ENCODE results near the gene CCDC77. TPM values are rescaled to one million over a fixed set of nuclear protein-coding genes. Genes with fewer than 3 reads are reported as not detected.

CCDC77 gene
- total RNA-seq, 1 donor, result 8.4 TPM

DNA sequence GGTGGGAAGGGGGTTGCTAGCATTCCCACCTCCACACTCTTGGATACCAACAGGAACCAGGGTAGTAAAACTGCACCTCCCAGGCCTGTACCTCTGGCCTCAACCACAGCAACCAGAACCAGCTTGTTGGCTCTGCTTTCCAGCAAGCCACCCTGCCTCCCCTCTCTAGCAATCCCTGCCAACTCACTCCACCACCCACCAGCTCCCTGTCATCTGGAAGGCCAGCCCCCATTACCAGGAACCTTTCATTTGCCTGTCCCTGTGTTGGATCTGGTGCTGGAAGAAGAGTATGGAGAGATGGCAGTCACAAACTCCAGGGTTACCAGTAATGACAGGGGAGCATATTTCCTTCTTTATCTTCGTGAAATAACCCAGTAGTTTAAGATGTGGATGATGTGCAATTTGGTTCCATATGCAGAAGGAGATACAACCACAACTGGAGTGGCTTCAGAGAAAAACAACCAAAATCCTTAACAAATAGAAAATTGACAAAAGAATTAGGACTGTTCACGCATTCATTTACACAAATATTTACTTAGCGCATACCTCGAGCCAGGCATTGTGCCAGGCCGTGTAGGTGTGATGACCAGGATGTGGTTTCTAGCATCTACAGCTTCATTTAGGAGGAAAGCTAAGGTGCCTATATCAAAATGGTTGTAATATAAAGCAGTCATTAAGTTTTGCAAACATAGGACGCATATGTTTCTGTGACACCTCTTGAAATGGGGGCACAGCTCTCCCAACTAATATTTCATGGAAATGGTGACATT is 61.7 kb downstream of the CCDC77 start:
- no peak overlapping the region for H3K4me3 ChIP-seq (ENCODE audit: low read length)
- H3K9me3 ChIP-seq (ENCODE audit: low read depth, low read length), result no peaks in the 10 kb centered on the region

DNA sequence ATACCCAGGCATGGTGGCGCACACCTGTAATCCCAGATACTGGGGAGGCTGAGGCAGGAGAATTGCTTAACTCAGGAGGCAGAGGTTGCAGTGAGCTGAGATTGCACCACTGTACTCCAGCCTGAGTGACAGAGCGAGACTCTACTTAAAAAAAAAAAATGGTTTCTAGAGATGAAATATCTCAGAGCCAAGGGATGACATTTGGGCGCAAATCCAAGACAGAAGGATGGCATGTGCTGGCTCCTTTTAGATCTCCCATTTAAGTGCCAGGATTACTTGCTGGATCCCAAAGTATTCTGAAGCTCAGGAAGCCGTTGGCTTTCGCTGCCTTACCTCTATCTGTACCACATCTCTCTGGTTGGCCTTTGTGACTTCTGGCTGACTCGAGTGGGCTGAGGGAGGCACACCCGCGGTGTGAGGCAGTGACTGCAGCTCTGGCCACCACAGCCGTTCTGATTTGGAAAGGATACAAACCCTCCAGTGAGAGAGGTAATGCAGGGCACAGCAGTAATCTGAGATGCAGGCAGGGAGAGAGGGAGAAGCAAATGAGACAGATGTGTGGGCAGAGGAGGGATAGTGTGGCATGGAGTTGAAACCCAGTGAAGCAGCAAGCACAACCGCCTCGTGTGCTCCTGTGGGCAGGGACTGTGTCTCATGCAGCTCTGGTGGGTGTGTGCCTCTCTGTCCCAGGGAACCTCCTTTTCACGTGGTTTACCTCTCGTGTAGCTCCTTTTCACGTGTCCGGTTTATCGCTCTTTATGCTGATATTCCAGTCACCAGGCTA is 63.2 kb downstream of the CCDC77 start:
- Histone ChIP-seq H3K4me3 (ENCODE audit: low read length) (no peak overlapping the region), H3K27me3 (ENCODE audit: insufficient read depth, low read length) (peaks cover 26% of the 10 kb centered on the region), H3K9me3 (ENCODE audit: low read depth, low read length) (no peaks in the 10 kb centered on the region), H3K4me1 (ENCODE audit: insufficient read depth, low read length) (peaks cover 4% of the 10 kb centered on the region)

More for the DNA sequence above, 61.7 kb downstream of the CCDC77 start:
- Histone ChIP-seq H3K4me1 (ENCODE audit: insufficient read depth, low read length) (peaks cover 9% of the 10 kb centered on the region), H3K27me3 (ENCODE audit: insufficient read depth, low read length) (peaks cover 39% of the 10 kb centered on the region)

DNA sequence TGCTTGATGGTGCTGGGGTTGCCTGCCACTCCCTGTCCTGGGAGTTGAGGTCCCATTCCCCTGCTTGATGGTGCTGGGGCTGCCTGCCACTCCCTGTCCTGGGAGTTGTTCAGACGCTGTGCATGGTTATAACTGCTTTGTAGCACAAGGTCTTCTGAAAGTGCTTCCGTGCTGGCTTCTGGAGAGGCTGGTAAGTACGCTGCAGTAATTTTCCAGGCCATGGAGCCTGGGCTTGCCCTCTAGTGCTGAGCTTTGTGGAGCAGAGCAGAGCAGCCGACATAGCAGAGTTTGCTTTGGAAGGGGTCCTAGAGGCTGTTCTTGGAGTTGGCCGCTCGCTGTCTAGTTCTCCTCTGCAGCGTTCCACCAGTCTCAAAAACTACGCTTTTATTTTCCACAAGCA is 64.6 kb downstream of the CCDC77 start:
- H3K4me1 ChIP-seq (ENCODE audit: insufficient read depth, low read length), result no peaks in the 10 kb centered on the region
- peaks cover 24% of the 10 kb centered on the region for H3K27me3 ChIP-seq (ENCODE audit: insufficient read depth, low read length)
- no peaks in the 10 kb centered on the region for H3K9me3 ChIP-seq (ENCODE audit: low read depth, low read length)
- no peak overlapping the region for H3K4me3 ChIP-seq (ENCODE audit: low read length)

DNA sequence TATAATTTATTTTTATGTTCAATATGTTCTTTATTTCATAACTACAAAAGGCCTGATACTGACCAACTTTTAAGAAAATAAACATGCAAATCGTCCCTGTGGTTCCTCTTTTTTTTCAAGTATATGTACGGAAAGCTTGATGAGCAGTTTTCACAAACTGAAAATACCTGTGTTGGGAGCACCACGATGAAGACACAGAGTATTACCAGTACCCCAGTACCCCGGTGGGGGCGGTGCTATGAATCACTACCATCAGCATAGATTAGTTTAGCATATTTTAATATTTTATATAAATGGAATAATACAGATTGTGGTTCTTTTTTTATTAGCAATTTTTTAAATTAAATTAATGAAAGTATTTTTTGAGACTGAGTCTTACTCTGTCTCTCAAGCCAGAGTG is 65.3 kb downstream of the CCDC77 start:
- no peak overlapping the region for H3K4me3 ChIP-seq (ENCODE audit: low read length)
- H3K9me3 ChIP-seq (ENCODE audit: low read depth, low read length), result no peaks in the 10 kb centered on the region
- H3K27me3 ChIP-seq (ENCODE audit: insufficient read depth, low read length), result peaks cover 16% of the 10 kb centered on the region
- H3K4me1 ChIP-seq (ENCODE audit: insufficient read depth, low read length), result no peaks in the 10 kb centered on the region

DNA sequence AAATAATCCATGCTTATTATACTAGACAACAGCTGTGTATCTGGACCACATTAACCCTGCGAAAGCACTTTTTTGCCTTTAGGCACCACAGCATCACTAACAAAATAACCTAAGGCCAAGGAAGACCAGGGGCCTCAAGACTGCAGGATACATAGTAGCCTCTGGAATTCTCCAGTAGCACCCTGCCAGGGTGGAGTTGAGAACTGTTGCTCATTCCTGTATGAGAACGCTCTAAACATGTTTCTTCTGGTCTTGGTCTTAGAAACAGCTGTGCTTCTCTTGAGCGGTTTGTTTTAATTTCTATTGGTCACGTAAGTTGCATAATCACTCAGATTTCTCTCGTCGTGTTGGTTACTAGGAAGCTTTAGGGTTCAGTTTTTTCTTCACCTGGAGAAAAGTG is 66.1 kb downstream of the CCDC77 start:
- H3K4me1 ChIP-seq (ENCODE audit: insufficient read depth, low read length), result no peaks in the 10 kb centered on the region
- H3K27me3 ChIP-seq (ENCODE audit: insufficient read depth, low read length), result peaks cover 8% of the 10 kb centered on the region
- H3K9me3 ChIP-seq (ENCODE audit: low read depth, low read length), result no peaks in the 10 kb centered on the region
- no peak overlapping the region for H3K4me3 ChIP-seq (ENCODE audit: low read length)

DNA sequence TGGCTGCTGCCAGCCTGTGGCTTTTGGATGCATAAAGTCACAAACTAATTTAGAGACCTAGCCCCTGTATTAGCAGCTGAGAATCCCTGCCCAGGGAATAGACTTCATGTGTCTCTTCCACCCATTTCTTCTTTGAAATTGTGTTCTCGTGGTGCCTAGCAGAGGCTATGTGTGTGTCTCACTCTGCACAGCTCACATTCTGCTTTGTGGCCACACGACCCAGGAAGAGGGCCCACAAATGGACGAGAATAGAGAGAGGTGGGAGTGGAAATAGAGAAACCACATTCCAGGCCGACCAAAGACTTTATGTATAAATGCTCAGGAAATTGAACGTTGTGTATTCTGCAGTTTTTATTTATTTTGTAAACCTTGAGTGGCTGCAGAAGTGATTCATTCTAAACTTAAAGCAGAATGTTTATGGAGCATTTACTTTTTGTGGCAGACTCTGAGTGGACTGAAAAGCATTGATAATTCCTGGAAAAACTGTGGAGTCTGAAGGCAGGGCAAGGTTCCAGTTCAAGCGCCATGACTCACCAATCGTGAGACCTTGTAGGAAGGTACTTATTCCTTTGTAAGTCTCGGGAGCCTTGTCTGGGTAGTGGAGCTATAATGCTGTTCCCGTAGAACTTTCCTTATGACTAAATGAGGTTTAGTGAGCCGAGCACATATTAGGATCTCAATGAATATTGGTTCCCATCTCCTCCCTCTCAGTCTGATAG is 67.4 kb downstream of the CCDC77 start:
- H3K9me3 ChIP-seq (ENCODE audit: low read depth, low read length), result no peaks in the 10 kb centered on the region
- no peak overlapping the region for H3K4me3 ChIP-seq (ENCODE audit: low read length)
- H3K27me3 ChIP-seq (ENCODE audit: insufficient read depth, low read length), result peaks cover 1% of the 10 kb centered on the region
- H3K4me1 ChIP-seq (ENCODE audit: insufficient read depth, low read length), result no peaks in the 10 kb centered on the region

DNA sequence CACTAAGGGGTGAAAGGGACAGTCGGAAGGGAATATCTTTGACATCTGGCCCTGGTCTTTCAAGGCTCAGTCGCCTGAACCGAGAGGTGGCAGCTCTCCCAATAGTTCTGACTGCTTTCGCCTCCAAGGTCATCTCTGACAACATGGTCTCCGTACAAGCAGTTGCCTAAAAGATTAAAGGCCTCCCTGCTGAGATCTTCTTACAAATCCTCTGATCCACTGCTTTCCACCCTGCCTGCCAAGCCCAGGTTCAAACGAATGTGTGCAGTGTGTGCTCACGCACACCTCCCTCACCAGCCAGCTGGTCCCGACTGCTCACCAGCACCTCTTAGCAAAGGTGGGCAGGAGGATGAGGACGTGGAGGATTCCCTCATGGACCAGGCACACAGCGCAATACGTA is 68.7 kb downstream of the CCDC77 start:
- Histone ChIP-seq H3K4me3 (ENCODE audit: low read length) (no peak overlapping the region), H3K9me3 (ENCODE audit: low read depth, low read length) (no peaks in the 10 kb centered on the region), H3K4me1 (ENCODE audit: insufficient read depth, low read length) (no peaks in the 10 kb centered on the region), H3K27me3 (ENCODE audit: insufficient read depth, low read length) (peaks cover 2% of the 10 kb centered on the region)

DNA sequence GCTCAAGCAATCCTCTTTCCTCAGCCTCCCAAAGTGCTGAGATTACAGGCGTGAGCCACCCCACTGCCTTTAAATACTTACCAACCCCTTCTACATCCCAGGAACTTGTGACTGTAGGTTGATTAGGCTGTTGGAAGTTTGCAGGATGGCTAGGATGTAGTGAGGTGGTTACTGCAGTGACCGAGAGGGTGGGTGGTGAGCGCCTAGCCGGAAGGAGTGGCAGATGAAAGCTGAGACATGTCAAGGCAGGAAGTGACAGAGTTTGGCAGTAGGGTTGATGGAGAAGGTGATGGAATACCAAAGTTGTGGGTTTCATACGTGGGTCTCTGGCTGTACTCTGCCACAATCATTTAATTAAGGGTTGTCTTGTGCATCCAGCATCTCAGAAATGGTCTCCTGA is 71.8 kb downstream of the CCDC77 start:
- H3K4me1 ChIP-seq (ENCODE audit: insufficient read depth, low read length), result no peaks in the 10 kb centered on the region
- no peaks in the 10 kb centered on the region for H3K9me3 ChIP-seq (ENCODE audit: low read depth, low read length)
- no peak overlapping the region for H3K4me3 ChIP-seq (ENCODE audit: low read length)
- H3K27me3 ChIP-seq (ENCODE audit: insufficient read depth, low read length), result peaks cover 2% of the 10 kb centered on the region

DNA sequence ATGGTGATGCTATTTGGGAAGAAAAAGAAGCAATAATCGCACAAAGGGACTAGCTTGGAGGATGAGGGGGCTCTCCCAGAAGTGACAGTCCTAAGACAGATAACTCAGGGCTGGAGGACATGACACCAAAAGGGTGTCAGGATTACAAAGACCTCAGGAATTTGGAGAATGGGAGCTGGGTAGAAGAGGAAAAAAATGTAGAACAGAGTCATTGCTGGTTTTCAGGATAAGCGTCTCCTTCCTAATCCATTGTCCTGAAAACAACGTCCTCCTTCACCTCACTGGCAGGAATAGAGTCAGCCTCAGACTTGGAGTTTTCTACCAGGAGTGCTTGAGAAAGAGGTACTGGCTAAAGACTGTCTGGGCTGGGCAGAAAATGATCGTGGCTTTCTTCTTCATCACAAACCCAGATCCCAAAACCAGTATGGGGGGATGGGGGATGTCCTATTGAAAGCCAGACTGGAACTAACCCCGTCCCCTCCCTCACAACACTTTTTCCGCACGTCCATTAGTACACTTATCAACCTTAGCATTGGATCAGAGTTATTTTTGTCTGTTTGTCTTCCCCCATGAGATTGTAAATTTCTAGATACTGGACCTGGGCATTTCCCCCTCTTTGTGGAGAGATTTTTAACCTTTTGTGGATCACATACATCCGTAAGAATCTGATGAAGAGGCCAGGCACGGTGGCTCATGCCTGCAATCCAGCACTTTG is 72.6 kb downstream of the CCDC77 start:
- H3K9me3 ChIP-seq (ENCODE audit: low read depth, low read length), result no peaks in the 10 kb centered on the region
- peaks cover 2% of the 10 kb centered on the region for H3K27me3 ChIP-seq (ENCODE audit: insufficient read depth, low read length)
- H3K4me3 ChIP-seq (ENCODE audit: low read length), result no peak overlapping the region
- H3K4me1 ChIP-seq (ENCODE audit: insufficient read depth, low read length), result no peaks in the 10 kb centered on the region

DNA sequence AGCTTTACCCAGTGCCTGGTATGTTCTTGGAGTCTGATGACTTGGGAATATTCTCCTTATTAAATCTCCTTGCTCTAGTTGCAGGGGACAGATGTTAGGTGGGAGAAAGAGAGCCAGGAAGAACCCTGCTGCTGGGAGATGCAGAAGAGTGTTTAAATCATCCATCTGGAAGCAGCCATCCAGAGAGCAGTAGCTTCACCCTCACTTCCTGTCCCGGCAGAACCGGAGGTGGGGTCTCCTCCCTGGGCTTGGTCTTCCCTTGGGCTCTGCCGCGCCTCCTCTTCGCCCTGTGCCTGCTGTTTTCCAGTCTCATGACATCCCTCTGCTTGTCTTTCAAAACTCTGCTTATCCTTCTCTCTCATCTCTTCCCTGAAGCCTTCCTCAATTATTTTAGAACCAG is 73.8 kb downstream of the CCDC77 start:
- Histone ChIP-seq H3K27me3 (ENCODE audit: insufficient read depth, low read length) (peaks cover 2% of the 10 kb centered on the region), H3K9me3 (ENCODE audit: low read depth, low read length) (no peaks in the 10 kb centered on the region), H3K4me1 (ENCODE audit: insufficient read depth, low read length) (no peaks in the 10 kb centered on the region), H3K4me3 (ENCODE audit: low read length) (no peak overlapping the region)

DNA sequence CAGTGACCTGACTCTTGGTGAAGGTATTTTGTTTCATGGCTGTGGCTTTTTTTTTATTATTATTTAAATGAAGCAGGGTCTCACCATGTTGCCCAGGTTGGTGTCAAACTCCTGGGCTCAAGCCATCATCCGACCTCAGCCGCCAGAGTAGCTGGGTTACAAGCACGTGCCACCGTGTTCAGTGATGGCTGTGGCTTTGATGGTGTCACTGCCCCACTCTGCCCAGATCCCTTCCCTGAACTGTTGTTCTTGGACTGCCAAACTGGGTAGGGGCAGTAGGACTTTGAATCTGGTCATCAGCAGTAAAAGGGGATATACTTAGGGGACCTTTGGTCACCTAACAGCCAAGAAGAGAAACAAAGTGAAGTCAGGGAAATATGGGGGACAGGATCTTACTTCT is 77.7 kb downstream of the CCDC77 start:
- H3K9me3 ChIP-seq (ENCODE audit: low read depth, low read length), result no peaks in the 10 kb centered on the region
- peaks cover 2% of the 10 kb centered on the region for H3K27me3 ChIP-seq (ENCODE audit: insufficient read depth, low read length)
- no peaks in the 10 kb centered on the region for H3K4me1 ChIP-seq (ENCODE audit: insufficient read depth, low read length)
- no peak overlapping the region for H3K4me3 ChIP-seq (ENCODE audit: low read length)

DNA sequence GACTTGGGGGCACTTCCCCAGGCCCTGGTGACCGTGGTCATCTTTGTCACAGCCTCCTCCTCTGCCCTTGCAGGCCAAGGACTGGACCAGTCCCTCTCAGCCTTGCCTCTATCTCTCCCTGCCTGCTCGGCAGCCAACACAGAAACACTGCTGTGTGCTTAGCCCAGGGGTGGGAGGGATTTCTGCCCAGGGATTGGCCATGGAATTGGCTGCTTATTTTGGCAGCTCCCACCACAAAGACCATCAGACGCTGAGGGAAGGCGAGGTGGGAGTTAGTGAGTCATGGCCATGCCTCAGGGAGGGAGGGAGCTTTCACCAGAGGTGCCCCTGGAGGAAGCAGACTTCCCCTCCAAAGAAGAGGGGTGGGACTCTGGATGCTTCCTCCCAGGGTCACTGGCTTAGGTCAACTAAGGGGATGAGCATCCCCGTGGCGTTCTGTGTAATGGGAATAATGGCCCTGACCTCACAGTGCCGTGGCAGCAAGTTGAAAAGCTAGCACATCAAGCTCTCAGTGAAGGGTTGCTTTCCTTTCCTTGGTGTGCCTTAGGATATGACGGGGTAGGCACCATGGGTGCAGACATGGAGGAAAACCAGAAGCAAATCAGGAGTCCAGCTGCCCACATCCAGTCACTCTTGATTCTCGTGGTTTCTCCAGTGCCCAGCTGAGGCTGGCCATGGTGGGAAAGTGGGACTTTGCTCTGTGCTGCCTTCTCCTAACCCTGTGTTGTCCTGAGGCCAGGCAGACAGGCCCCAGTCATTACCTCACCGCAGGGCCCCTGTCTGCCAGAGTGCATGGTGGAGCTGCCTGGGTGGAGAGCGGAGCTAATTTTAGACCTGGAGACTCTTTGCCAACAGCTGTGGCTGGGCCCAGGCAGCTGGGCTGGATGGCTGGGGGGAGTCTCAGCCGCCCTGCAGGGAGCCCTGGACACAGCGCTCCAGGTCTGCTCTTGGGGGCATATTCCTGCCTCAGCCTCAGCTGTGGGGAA is 79.7 kb downstream of the CCDC77 start:
- Histone ChIP-seq H3K4me1 (ENCODE audit: insufficient read depth, low read length) (no peaks in the 10 kb centered on the region), H3K4me3 (ENCODE audit: low read length) (no peak overlapping the region), H3K27me3 (ENCODE audit: insufficient read depth, low read length) (peaks cover 5% of the 10 kb centered on the region), H3K9me3 (ENCODE audit: low read depth, low read length) (no peaks in the 10 kb centered on the region)

DNA sequence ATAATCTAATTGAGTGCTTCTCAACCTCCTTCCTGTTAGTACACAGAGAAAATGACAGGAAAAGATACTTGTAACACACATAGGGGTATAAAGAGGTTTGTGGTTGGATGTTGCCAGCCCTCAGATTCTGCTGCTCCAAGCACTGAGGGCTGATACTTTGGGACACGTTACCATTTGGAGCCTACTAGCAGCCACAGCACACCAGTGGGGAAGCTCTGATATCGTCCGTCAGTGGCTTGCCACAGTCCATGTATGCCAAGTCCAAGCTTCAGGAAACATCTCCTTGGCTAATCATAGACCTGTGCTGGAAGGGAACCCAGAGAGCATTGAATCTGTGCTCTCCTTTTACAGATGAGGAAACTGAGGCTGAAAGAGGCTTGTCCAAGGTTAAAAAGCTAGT is 80.6 kb downstream of the CCDC77 start:
- H3K4me3 ChIP-seq (ENCODE audit: low read length), result no peak overlapping the region
- H3K4me1 ChIP-seq (ENCODE audit: insufficient read depth, low read length), result no peaks in the 10 kb centered on the region
- no peaks in the 10 kb centered on the region for H3K9me3 ChIP-seq (ENCODE audit: low read depth, low read length)
- H3K27me3 ChIP-seq (ENCODE audit: insufficient read depth, low read length), result peaks cover 5% of the 10 kb centered on the region

DNA sequence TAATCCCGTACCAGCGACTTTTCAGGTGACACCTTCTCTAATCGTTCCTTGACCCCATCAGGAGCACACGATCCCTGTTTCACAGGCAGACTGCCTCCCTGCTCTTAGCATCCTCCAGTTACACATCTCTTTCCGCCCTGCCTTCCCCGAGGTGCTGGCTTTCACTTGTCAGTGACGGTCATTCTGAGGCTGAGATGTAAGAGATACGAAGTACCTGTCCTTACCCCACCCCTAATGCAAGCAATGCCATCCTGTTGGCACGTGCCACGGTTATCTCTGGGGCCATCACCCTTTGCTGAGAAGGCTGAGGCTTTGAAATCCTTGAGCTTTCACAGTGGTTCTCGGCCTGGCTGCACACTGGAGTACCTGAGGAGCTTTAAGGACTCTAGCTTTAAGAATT is 82.7 kb downstream of the CCDC77 start:
- H3K9me3 ChIP-seq (ENCODE audit: low read depth, low read length), result no peaks in the 10 kb centered on the region
- peaks cover 9% of the 10 kb centered on the region for H3K27me3 ChIP-seq (ENCODE audit: insufficient read depth, low read length)
- H3K4me3 ChIP-seq (ENCODE audit: low read length), result no peak overlapping the region
- H3K4me1 ChIP-seq (ENCODE audit: insufficient read depth, low read length), result no peaks in the 10 kb centered on the region
